IPS-NIHi7 (cell line): Measurements from ENCODE around the gene SLC12A4.

Experiments
- DNase-seq: peaks from one replicate; pipeline ENCODE4 v3.0.0; 2012; ENCODE audit warnings: mixed read lengths; ENCODE audit errors: extremely low spot score

Gene SLC12A4

GRCh38 chr16:67963292-67963661, 5.2 kb downstream of the SLC12A4 start:
- DNase-seq, result no peak

GRCh38 chr16:67962135-67962534, 6.3 kb downstream of the SLC12A4 start:
- DNase-seq, result no peak

GRCh38 chr16:67961551-67961957, 6.9 kb downstream of the SLC12A4 start:
- no peak for DNase-seq

- DNase-seq, result no peak
Measured at GRCh38 chr16:67959536-67960329, 8.7 kb downstream of the SLC12A4 start.

GRCh38 chr16:67957622-67958021, 10.8 kb downstream of the SLC12A4 start:
- no peak for DNase-seq

GRCh38 chr16:67954421-67955196, 13.8 kb downstream of the SLC12A4 start:
- DNase-seq, result no peak

GRCh38 chr16:67953641-67954375, 14.6 kb downstream of the SLC12A4 start:
- DNase-seq, result no peak

- DNase-seq, result no peak
Measured at GRCh38 chr16:67951485-67951884, 17.0 kb downstream of the SLC12A4 start.

GRCh38 chr16:67950335-67950843, 18.0 kb downstream of the SLC12A4 start:
- DNase-seq, result no peak

GRCh38 chr16:67949645-67950044, 18.8 kb downstream of the SLC12A4 start:
- DNase-seq, result no peak

GRCh38 chr16:67948015-67948414, 20.4 kb downstream of the SLC12A4 start:
- DNase-seq, result no peak

GRCh38 chr16:67946966-67947558, 21.4 kb downstream of the SLC12A4 start:
- no peak for DNase-seq

- no peak for DNase-seq
Measured at GRCh38 chr16:67946128-67946569, 22.3 kb downstream of the SLC12A4 start.

- DNase-seq, result no peak
Measured at GRCh38 chr16:67945392-67945933, 23.0 kb downstream of the SLC12A4 start.

- DNase-seq, result no peak
Measured at GRCh38 chr16:67944690-67945391, 23.6 kb downstream of the SLC12A4 start.

- no peak for DNase-seq
Measured at GRCh38 chr16:67943619-67944504, 24.6 kb downstream of the SLC12A4 start, which contains the start of gene LCAT. TSS of gene LCAT (minus strand) at chr16:67944120. CDS start at chr16:67944101, 19 bp downstream.

- DNase-seq, result no peak
Measured at GRCh38 chr16:67943256-67943618, 25.2 kb downstream of the SLC12A4 start.

GRCh38 chr16:67942510-67943255, 25.8 kb downstream of the SLC12A4 start:
- no peak for DNase-seq

- DNase-seq, result peak; percentile 87
Measured at GRCh38 chr16:67942200-67942509, 26.3 kb downstream of the SLC12A4 start.
